Measurements from ENCODE around the gene LCNL1. TPM values are rescaled to one million over a fixed set of nuclear protein-coding genes. Genes with fewer than 3 reads are reported as not detected.

LCNL1 gene
- total and polyA plus RNA-seq, 8 donors: 0.38 to 2.7 (median 1.2) TPM

DNA sequence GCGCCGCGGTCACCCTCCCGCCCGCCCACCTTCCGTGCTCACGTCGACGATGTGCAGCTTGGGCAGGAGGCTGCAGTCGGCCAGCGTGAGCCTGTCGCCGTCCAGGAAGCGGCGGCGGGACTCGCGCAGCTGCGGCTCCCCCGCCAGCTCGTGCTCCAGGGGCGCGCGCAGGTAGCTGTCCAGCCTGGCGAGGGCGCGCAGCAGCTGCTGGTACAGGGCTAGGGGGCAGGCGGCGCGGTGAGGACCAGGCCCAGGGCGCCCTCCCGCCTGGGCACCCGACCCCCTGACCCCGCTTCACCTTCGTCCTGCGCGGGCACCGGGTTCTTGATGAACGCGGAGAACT, 12.1 kb downstream of the LCNL1 start:
- Histone ChIP-seq H3K4me3 (peak overlapping the region in 1 of 2 donors; percentile 26), H3K27ac (no peak overlapping the region), H3K36me3 (peaks cover 0 to 19% of the 10 kb centered on the region in 2 donors), H3K9me3 (peaks cover 0 to 3% of the 10 kb centered on the region in 2 donors), H3K4me1 (peaks cover 27 to 73% of the 10 kb centered on the region in 2 donors), H3K27me3 (peaks cover 0 to 32% of the 10 kb centered on the region in 2 donors)
- intact Hi-C loops (cut with DNase I): no loop called here
- TF ChIP-seq, protein P1, sequence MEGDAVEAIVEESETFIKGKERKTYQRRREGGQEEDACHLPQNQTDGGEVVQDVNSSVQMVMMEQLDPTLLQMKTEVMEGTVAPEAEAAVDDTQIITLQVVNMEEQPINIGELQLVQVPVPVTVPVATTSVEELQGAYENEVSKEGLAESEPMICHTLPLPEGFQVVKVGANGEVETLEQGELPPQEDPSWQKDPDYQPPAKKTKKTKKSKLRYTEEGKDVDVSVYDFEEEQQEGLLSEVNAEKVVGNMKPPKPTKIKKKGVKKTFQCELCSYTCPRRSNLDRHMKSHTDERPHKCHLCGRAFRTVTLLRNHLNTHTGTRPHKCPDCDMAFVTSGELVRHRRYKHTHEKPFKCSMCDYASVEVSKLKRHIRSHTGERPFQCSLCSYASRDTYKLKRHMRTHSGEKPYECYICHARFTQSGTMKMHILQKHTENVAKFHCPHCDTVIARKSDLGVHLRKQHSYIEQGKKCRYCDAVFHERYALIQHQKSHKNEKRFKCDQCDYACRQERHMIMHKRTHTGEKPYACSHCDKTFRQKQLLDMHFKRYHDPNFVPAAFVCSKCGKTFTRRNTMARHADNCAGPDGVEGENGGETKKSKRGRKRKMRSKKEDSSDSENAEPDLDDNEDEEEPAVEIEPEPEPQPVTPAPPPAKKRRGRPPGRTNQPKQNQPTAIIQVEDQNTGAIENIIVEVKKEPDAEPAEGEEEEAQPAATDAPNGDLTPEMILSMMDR (IDR thresholded peaks at IDR 0.05): no peak
- DNase-seq: no peak
- ATAC-seq: no peak

DNA sequence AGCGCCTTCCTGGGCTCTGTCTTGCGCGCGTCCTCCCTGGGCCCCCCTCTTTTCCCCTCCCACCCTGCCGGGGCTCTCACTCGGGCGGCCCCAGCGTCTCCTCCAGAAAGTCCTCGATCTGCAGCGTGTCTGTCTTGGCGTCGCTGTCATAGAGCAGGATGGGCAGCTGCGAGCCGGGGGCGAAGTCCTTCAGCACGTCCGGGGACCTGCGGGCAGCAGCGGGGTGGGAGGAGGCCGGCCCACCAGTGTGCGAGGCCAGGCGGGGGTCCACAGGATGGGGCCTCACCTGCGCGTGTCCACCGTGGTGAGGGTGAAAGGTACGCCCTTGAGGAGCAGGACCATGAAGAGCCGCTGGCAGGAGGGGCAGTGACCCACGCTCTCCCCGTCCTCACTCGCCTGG, 12.6 kb downstream of the LCNL1 start:
- no peak overlapping the region for H3K27ac ChIP-seq
- TF ChIP-seq, protein P1 (IDR thresholded peaks at IDR 0.05): no peak
- peaks cover 0 to 3% of the 10 kb centered on the region in 2 donors for H3K9me3 ChIP-seq
- ATAC-seq (no peak), DNase-seq (no peak)
- peaks cover 0 to 32% of the 10 kb centered on the region in 2 donors for H3K27me3 ChIP-seq
- H3K36me3 ChIP-seq: peaks cover 0 to 19% of the 10 kb centered on the region in 2 donors
- peak overlapping the region in 1 of 2 donors; percentile 26 for H3K4me3 ChIP-seq
- intact Hi-C loops (cut with DNase I): no loop called here
- peaks cover 27 to 78% of the 10 kb centered on the region in 2 donors for H3K4me1 ChIP-seq

DNA sequence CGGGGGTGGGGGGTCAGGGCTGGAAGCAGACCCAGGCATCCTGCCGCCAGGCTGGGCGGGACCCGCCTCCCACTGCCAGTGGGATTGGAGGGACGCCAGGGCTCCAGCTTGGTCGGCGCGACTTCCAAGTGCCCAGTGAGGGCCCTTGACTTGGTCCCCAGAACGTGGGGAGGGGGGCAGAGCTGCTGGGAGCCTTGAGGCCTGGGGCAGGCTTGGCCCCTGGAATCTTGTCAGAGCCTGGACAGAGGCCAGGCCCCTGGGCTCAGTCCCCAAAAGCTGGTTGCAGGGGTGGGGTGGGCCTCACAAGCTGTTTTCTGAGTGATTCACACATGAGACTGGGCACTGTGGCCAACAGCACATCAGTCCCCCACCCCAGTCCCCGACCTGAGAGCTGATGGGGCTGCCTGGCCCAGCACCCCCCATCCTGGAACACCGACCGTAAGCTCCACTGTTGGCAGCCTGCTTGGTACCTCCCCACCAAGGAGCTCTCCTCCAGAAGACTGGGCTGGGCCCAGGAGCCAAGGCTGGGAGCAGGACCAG, 13.0 kb downstream of the LCNL1 start:
- intact Hi-C loops (cut with DNase I): no loop called here
- peaks cover 0 to 32% of the 10 kb centered on the region in 2 donors for H3K27me3 ChIP-seq
- peak overlapping the region; percentile 20 to 26 for H3K4me3 ChIP-seq
- H3K27ac ChIP-seq: peak overlapping the region; percentile 33 to 69
- H3K36me3 ChIP-seq: peaks cover 0 to 19% of the 10 kb centered on the region in 2 donors
- H3K9me3 ChIP-seq: no peaks in the 10 kb centered on the region
- TF ChIP-seq, protein P1 (IDR thresholded peaks at IDR 0.05): no peak
- peaks cover 27 to 83% of the 10 kb centered on the region in 2 donors for H3K4me1 ChIP-seq
- peak; percentile 57 to 90 (median 86) for DNase-seq
- peak; percentile 44 for ATAC-seq

DNA sequence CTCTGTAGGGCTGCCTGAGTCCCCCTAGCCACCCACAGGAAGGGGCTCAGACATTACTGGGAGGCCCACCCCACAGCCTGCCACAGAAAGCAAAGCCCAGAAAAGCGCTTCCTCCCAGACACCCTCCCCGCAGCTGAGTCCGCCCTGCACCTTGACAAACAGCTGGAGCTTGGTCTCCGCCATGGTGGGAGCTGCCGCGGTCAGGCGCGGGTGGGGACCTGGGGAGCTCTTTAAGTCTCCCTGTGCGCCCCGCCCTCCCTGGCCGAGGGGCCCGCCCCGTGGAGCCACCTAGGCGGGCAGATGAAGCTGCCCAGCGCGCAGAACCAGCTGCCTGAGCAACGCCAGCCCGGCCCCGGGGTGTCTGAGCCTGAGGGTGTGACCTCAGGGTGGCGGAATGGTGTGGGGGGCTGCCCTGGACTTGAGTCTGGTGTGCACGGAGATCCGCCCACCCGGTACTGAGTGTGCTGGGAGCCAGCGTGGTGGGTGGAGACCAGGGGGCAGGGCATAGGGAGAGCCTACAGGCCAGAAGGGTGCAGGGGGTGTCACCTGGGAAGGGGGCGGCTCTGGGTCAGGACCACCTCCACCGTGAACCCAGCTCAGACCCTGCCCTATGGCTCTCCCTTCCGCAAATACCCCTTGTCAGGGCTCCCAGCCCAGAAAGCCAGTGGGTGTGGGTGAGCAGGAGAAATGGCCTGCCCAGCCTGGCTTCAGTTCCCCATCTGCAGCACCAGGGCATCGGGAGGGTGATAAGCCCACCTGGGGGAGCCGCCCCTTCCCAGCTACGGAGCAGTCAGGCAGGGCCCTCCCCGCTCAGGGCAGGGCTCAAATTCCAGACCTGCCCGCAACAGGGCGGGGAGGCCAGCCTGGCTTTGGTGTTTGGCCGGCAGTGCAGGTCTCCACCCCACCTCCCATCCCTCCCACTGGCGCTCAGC, 13.8 kb downstream of the LCNL1 start, which contains the start of gene CLIC3:
Gene CLIC3 (minus strand): TSS at position 208 of the 932 bp plus-strand sequence. CDS start 25 bp downstream, at position 183.
- peaks cover 0 to 32% of the 10 kb centered on the region in 2 donors for H3K27me3 ChIP-seq
- TF ChIP-seq, protein P1 (IDR thresholded peaks at IDR 0.05): no peak
- DNase-seq: peak in 3 of 4 donors; percentile 53 to 93 (median 78)
- peak within 1 kb of the TSS; percentile 20 to 26 for H3K4me3 ChIP-seq
- ATAC-seq: peak; percentile 66
- no peaks in the 10 kb centered on the region for H3K9me3 ChIP-seq
- intact Hi-C loops (cut with DNase I): no loop called here
- peak within 1 kb of the TSS; percentile 33 to 69 for H3K27ac ChIP-seq
- H3K36me3 ChIP-seq: peaks cover 0 to 19% of the 10 kb centered on the region in 2 donors
- H3K4me1 ChIP-seq: peaks cover 27 to 90% of the 10 kb centered on the region in 2 donors

DNA sequence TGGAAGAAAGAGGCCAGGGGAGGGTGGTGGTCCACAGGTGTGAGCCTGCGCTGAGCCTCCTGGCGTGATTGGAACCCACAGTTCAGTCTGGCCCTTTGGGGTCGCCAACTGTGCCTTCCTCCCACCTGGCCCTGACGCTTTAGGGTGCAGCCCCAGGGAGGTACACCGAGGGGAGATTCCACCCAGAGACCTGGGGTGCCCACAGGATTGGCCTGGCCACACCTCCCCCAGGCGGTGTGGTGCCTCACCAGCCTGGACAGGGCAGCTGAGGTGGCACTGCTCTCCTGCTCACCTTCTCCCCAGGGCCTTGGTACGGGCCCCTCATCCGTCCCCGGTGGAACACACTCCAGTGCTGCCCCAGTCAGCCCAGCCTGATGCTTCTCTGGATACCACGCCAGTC, 14.6 kb downstream of the LCNL1 start:
- TF ChIP-seq, protein P1 (IDR thresholded peaks at IDR 0.05): no peak
- no peak for ATAC-seq
- no peaks in the 10 kb centered on the region for H3K9me3 ChIP-seq
- H3K4me3 ChIP-seq: peak overlapping the region in 1 of 2 donors; percentile 26
- peaks cover 0 to 32% of the 10 kb centered on the region in 2 donors for H3K27me3 ChIP-seq
- H3K27ac ChIP-seq: peak overlapping the region; percentile 33 to 69
- intact Hi-C loops (cut with DNase I): no loop called here
- H3K4me1 ChIP-seq: peaks cover 27 to 90% of the 10 kb centered on the region in 2 donors
- peaks cover 0 to 19% of the 10 kb centered on the region in 2 donors for H3K36me3 ChIP-seq
- no peak for DNase-seq
